SU-DHL-6 (cell line): ENCODE results near the gene PLB1.

Experiments used
- EZH2phosphoT487 ChIP-seq: fragments of 200-600 bp; sonication (generic), shearing (Covaris generic); conservative IDR thresholded peaks from 2 replicates; pipeline ENCODE4 v1.6.1; 2018; ENCODE audit warnings: mild to moderate bottlenecking, antibody characterized with exemption, low read length, moderate library complexity, mixed read lengths
- TF ChIP-seq, protein P1 (sequence below): fragments of 200-600 bp; sonication (generic); IDR thresholded peaks from one replicate; pipeline ENCODE4 v1.5.1; 2017; ENCODE audit warnings: antibody characterized with exemption, mild to moderate bottlenecking, low read length, moderate library complexity; ENCODE audit not compliant: insufficient read depth, poor library complexity, severe bottlenecking

- TF ChIP-seq, protein P1, sequence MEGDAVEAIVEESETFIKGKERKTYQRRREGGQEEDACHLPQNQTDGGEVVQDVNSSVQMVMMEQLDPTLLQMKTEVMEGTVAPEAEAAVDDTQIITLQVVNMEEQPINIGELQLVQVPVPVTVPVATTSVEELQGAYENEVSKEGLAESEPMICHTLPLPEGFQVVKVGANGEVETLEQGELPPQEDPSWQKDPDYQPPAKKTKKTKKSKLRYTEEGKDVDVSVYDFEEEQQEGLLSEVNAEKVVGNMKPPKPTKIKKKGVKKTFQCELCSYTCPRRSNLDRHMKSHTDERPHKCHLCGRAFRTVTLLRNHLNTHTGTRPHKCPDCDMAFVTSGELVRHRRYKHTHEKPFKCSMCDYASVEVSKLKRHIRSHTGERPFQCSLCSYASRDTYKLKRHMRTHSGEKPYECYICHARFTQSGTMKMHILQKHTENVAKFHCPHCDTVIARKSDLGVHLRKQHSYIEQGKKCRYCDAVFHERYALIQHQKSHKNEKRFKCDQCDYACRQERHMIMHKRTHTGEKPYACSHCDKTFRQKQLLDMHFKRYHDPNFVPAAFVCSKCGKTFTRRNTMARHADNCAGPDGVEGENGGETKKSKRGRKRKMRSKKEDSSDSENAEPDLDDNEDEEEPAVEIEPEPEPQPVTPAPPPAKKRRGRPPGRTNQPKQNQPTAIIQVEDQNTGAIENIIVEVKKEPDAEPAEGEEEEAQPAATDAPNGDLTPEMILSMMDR: no peak
- TF ChIP-seq EZH2phosphoT487: no peak
These were observed 41.6 kb upstream of the PLB1 start for GRCh38 chr2:28454016-28454930.
